Measurements from ENCODE around the gene SLC25A30.

SLC25A30 gene

DNA sequence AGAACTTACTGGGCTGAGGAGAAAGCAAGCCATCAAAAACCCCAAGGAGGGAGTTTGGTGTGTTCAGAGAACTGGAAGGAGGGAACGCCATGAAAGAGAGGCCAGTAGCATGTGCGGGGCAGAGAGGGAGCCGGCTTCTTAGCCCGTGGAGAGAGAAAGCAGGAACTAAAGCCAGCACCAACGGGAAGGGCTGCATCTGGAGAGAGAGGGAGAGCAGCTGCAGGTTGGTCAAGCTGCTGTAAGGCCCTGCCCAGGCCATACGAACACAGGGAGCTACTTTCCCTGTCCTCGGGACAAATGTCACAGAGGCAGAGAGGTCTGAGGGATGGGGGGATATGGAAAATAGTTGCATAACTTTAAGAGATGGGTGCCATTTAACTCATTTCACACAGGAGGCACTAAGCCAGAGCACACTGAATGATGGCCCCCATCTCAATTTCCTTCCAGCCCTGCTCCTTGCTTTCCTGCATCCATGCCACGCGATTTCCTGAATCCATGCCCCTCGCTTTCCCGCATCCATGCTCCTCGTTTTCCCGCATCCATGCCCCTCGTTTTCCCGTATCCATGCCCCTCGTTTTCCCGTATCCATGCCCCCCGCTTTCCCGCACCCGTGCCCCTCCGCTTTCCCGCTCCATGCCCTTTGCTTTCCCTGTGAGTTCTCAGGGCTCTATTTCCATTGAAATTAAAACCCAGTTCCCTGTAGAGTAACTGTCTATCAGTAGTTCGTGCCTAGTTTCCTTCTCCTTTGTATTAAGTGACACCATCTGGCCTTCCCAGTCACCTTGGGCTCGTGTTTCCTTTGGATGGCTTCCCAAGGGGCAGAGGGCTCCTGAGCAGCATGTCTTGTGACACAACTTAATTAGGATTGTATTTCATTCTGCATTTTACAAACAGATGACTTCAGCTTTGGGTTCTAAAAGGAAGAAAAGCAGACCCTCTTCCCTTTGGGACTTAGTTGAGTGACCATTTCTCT, 45.7 kb downstream of the SLC25A30 start:
- DNase-seq, result peak in 2 of 3 donors; percentile 23 to 27
- Histone ChIP-seq H3K27ac (ENCODE audit: insufficient read depth in 1 of 2, low read depth in 1 of 2, low read length in 2 of 2, poor library complexity in 1 of 2, severe bottlenecking in 2 of 2) (no peak overlapping the region), H3K9me3 (ENCODE audit: control extremely low read depth in 1 of 5, control insufficient read depth in 4 of 5, insufficient read depth in 2 of 5, low read depth in 1 of 5, low read length in 4 of 5) (no peaks in the 10 kb centered on the region), H3K4me1 (ENCODE audit: control extremely low read depth in 1 of 4, control insufficient read depth in 4 of 4, insufficient read depth in 4 of 4, low read length in 3 of 4) (peaks cover 0 to 41% (median 30%) of the 10 kb centered on the region in 4 experiments), H3K36me3 (ENCODE audit: control insufficient read depth in 4 of 4, insufficient read depth in 4 of 4, low read length in 3 of 4) (peaks cover 0 to 4% (median under 1%) of the 10 kb centered on the region in 4 experiments), H3K4me3 (ENCODE audit: control insufficient read depth in 1 of 7, extremely low read depth in 1 of 7, insufficient read depth in 4 of 7, low read depth in 2 of 7, low read length in 6 of 7) (peak overlapping the region in 2 of 7 experiments; percentile 7 to 32), H3K27me3 (replicated peaks in 2 of 5; ENCODE audit: control insufficient read depth in 4 of 5, insufficient read depth in 5 of 5, low read length in 4 of 5) (no peaks in the 10 kb centered on the region)
- CTCF ChIA-PET, result interaction anchor here (0.8 to 12.0 kb wide), 17 partner anchors 13 to 124 kb away, joined by 3 to 191 read pairs (median 7); no protein-coding TSS in a partner anchor
- WGBS (ENCODE audit: insufficient coverage), result 76% methylated on average over 20 of the region's 24 CpGs
- POLR2A ChIA-PET, result interaction anchor here (1.2 kb wide), 1 partner anchor 24 kb away, joined by 3 read pairs; no protein-coding TSS in a partner anchor

DNA sequence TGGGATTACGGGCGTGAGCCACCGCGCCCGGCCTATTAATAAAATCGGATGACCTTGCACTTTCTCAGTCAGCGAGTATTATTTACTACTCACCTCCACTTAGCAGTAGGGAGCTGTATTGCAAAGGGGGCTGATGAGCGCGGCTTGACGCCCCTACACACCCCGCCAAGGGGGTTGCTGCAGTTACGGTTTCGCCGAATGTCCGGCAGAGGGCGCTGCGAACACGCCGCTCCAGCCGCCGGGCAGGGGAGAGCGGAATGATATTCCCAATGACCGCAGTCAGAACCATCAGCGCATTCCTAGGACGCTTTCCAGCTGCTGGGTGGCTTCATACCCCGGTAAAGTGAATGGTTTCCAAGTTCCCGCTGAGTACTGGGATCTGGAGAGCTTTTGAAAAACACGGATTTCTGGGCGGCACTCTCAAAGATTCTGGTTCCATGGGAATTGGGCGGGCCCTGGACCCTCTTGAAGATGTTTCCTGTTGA, 47.2 kb downstream of the SLC25A30 start:
- H3K27ac ChIP-seq (ENCODE audit: insufficient read depth in 1 of 2, low read depth in 1 of 2, low read length in 2 of 2, poor library complexity in 1 of 2, severe bottlenecking in 2 of 2), result no peak overlapping the region
- ChIA-PET CTCF (interaction anchor here (0.9 to 12.0 kb wide), 22 partner anchors 14 to 128 kb away, joined by 3 to 191 read pairs (median 6); no protein-coding TSS in a partner anchor), POLR2A (interaction anchor here (1.2 kb wide), 1 partner anchor 26 kb away, joined by 3 read pairs; no protein-coding TSS in a partner anchor)
- peaks cover 0 to 4% (median under 1%) of the 10 kb centered on the region in 4 experiments for H3K36me3 ChIP-seq (ENCODE audit: control insufficient read depth in 4 of 4, insufficient read depth in 4 of 4, low read length in 3 of 4)
- no peaks in the 10 kb centered on the region for H3K9me3 ChIP-seq (ENCODE audit: control extremely low read depth in 1 of 5, control insufficient read depth in 4 of 5, insufficient read depth in 2 of 5, low read depth in 1 of 5, low read length in 4 of 5)
- 22% methylated on average over 21 of the region's 30 CpGs for WGBS (ENCODE audit: insufficient coverage)
- peak; percentile 51 to 63 (median 57) for DNase-seq
- H3K27me3 ChIP-seq (replicated peaks in 2 of 5; ENCODE audit: control insufficient read depth in 4 of 5, insufficient read depth in 5 of 5, low read length in 4 of 5), result no peaks in the 10 kb centered on the region
- peak overlapping the region in 3 of 7 experiments; percentile 32 to 64 (median 48) for H3K4me3 ChIP-seq (ENCODE audit: control insufficient read depth in 1 of 7, extremely low read depth in 1 of 7, insufficient read depth in 4 of 7, low read depth in 2 of 7, low read length in 6 of 7)
- H3K4me1 ChIP-seq (ENCODE audit: control extremely low read depth in 1 of 4, control insufficient read depth in 4 of 4, insufficient read depth in 4 of 4, low read length in 3 of 4), result peaks cover 0 to 43% (median 32%) of the 10 kb centered on the region in 4 experiments

DNA sequence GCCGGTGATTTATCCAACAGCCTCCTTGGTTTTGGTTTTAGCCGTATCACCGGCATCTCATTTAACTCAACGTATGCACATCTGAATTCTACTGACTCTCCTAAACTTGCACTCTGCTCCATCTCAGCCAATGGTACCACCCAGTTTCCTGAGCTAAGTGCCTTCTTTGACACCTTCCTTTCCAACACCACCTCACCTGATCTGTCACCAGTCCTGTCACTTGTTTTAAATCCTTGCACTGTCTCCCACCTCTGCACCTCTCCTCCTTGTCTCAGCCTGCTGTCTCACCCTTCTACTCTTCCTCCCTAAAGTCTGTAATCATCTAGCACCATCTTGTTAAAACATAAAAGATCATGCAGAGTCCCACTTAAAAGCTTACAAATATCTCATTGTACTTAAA, 49.1 kb downstream of the SLC25A30 start:
- Histone ChIP-seq H3K27me3 (replicated peaks in 2 of 5; ENCODE audit: control insufficient read depth in 4 of 5, insufficient read depth in 5 of 5, low read length in 4 of 5) (no peaks in the 10 kb centered on the region), H3K4me3 (ENCODE audit: control insufficient read depth in 1 of 7, extremely low read depth in 1 of 7, insufficient read depth in 4 of 7, low read depth in 2 of 7, low read length in 6 of 7) (no peak overlapping the region), H3K36me3 (ENCODE audit: control insufficient read depth in 4 of 4, insufficient read depth in 4 of 4, low read length in 3 of 4) (peaks cover 0 to 7% (median 2%) of the 10 kb centered on the region in 4 experiments), H3K9me3 (ENCODE audit: control extremely low read depth in 1 of 5, control insufficient read depth in 4 of 5, insufficient read depth in 2 of 5, low read depth in 1 of 5, low read length in 4 of 5) (no peaks in the 10 kb centered on the region), H3K27ac (ENCODE audit: insufficient read depth in 1 of 2, low read depth in 1 of 2, low read length in 2 of 2, poor library complexity in 1 of 2, severe bottlenecking in 2 of 2) (no peak overlapping the region), H3K4me1 (ENCODE audit: control extremely low read depth in 1 of 4, control insufficient read depth in 4 of 4, insufficient read depth in 4 of 4, low read length in 3 of 4) (peaks cover 0 to 43% (median 32%) of the 10 kb centered on the region in 4 experiments)
- POLR2A ChIA-PET, result interaction anchor here (1.2 kb wide), 1 partner anchor 12 kb away, joined by 3 read pairs; no protein-coding TSS in a partner anchor
- 98% methylated on average over 4 of the region's 4 CpGs for WGBS (ENCODE audit: insufficient coverage)
- CTCF ChIA-PET, result interaction anchor here (0.9 to 12.0 kb wide), 8 partner anchors 12 to 121 kb away, joined by 3 to 191 read pairs (median 24); partner anchors contain the start of gene COG3
- DNase-seq, result no peak

DNA sequence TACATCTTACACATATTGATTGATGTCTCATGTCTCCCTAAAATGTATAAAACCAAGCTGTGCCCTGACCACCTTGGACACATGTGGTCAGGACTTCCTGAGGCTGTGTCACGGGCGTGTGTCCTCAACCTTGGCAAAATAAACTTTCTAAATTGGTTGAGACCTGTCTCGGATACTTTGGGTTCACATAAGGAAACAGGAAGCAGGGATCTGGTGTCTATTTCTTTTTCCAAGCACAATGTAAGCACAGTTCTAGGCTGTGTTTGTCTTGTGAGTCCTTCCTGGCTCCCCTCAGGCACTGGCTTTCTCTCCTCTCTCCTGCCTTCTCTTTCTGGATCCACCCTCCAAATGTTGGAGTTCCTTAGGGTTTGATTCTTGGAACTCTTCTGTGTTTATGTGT, 49.6 kb downstream of the SLC25A30 start:
- ChIA-PET POLR2A (interaction anchor here (0.6 kb wide), 1 partner anchor 61 kb away, joined by 3 read pairs; no protein-coding TSS in a partner anchor), CTCF (interaction anchor here (1.2 to 12.0 kb wide), 7 partner anchors 20 to 122 kb away, joined by 3 to 191 read pairs (median 4); partner anchors contain the start of gene COG3)
- WGBS (ENCODE audit: insufficient coverage), result 16% methylated on average over 2 of the region's 3 CpGs
- H3K27me3 ChIP-seq (replicated peaks in 2 of 5; ENCODE audit: control insufficient read depth in 4 of 5, insufficient read depth in 5 of 5, low read length in 4 of 5), result no peaks in the 10 kb centered on the region
- peaks cover 0 to 7% (median 2%) of the 10 kb centered on the region in 4 experiments for H3K36me3 ChIP-seq (ENCODE audit: control insufficient read depth in 4 of 4, insufficient read depth in 4 of 4, low read length in 3 of 4)
- H3K4me1 ChIP-seq (ENCODE audit: control extremely low read depth in 1 of 4, control insufficient read depth in 4 of 4, insufficient read depth in 4 of 4, low read length in 3 of 4), result peaks cover 0 to 43% (median 32%) of the 10 kb centered on the region in 4 experiments
- no peak overlapping the region for H3K4me3 ChIP-seq (ENCODE audit: control insufficient read depth in 1 of 7, extremely low read depth in 1 of 7, insufficient read depth in 4 of 7, low read depth in 2 of 7, low read length in 6 of 7)
- H3K27ac ChIP-seq (ENCODE audit: insufficient read depth in 1 of 2, low read depth in 1 of 2, low read length in 2 of 2, poor library complexity in 1 of 2, severe bottlenecking in 2 of 2), result no peak overlapping the region
- DNase-seq, result peak in 1 of 3 donors; percentile 21
- H3K9me3 ChIP-seq (ENCODE audit: control extremely low read depth in 1 of 5, control insufficient read depth in 4 of 5, insufficient read depth in 2 of 5, low read depth in 1 of 5, low read length in 4 of 5), result peaks cover 0 to under 1% (median 0%) of the 10 kb centered on the region in 5 experiments

DNA sequence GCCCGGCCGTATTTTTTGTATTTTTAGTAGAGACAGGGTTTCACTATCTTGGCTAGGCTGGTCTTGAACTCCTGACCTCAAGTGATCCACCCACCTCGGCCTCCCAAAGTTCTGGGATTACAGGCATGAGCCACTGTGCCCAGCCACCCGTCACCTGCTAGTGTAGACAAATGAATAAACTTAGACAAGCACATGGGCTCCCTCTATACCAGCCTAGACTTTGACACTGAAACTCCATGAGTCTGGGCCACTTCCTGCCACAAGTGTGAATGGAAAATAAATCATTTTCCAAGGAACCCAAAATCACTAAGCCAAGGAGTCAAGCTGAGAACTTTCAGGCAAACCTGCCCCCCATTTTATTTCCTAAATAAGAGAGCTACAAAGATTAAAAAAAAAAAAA, 50.2 kb downstream of the SLC25A30 start:
- 87% methylated on average over 4 of the region's 4 CpGs for WGBS (ENCODE audit: insufficient coverage)
- H3K9me3 ChIP-seq (ENCODE audit: control extremely low read depth in 1 of 5, control insufficient read depth in 4 of 5, insufficient read depth in 2 of 5, low read depth in 1 of 5, low read length in 4 of 5), result peaks cover 0 to 5% (median 0%) of the 10 kb centered on the region in 5 experiments
- DNase-seq, result peak in 1 of 3 donors; percentile 17
- no peak overlapping the region for H3K4me3 ChIP-seq (ENCODE audit: control insufficient read depth in 1 of 7, extremely low read depth in 1 of 7, insufficient read depth in 4 of 7, low read depth in 2 of 7, low read length in 6 of 7)
- no peak overlapping the region for H3K27ac ChIP-seq (ENCODE audit: insufficient read depth in 1 of 2, low read depth in 1 of 2, low read length in 2 of 2, poor library complexity in 1 of 2, severe bottlenecking in 2 of 2)
- no peaks in the 10 kb centered on the region for H3K27me3 ChIP-seq (replicated peaks in 2 of 5; ENCODE audit: control insufficient read depth in 4 of 5, insufficient read depth in 5 of 5, low read length in 4 of 5)
- ChIA-PET POLR2A (interaction anchor here (0.6 to 1.4 kb wide), 3 partner anchors 18 to 60 kb away, joined by 3 to 4 read pairs (median 3); no protein-coding TSS in a partner anchor), CTCF (interaction anchor here (1.2 to 12.0 kb wide), 8 partner anchors 17 to 123 kb away, joined by 3 to 191 read pairs (median 4); no protein-coding TSS in a partner anchor)
- peaks cover 0 to 7% (median 3%) of the 10 kb centered on the region in 4 experiments for H3K36me3 ChIP-seq (ENCODE audit: control insufficient read depth in 4 of 4, insufficient read depth in 4 of 4, low read length in 3 of 4)
- peaks cover 0 to 42% (median 31%) of the 10 kb centered on the region in 4 experiments for H3K4me1 ChIP-seq (ENCODE audit: control extremely low read depth in 1 of 4, control insufficient read depth in 4 of 4, insufficient read depth in 4 of 4, low read length in 3 of 4)

DNA sequence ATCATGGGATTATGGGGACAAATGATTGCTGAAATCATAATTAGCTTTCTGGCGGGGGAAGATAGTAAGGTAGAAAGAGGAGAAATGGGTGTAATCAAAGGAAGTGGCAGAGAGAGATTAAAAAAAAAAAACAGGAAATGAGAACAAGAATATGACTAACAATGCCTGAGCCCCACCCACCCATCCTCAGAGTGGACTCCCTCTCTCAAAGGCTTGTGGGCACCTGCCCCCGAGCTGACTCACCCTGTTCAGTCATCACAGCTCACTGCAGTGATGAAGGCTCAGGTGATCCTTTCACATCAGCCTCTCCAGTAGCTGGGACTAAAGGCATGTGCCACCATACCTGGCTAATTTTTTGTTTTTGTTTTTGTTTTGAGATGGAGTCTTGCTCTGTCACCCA, 50.8 kb downstream of the SLC25A30 start:
- 23% methylated on average over 2 of the region's 2 CpGs for WGBS (ENCODE audit: insufficient coverage)
- Histone ChIP-seq H3K27me3 (replicated peaks in 2 of 5; ENCODE audit: control insufficient read depth in 4 of 5, insufficient read depth in 5 of 5, low read length in 4 of 5) (no peaks in the 10 kb centered on the region), H3K4me1 (ENCODE audit: control extremely low read depth in 1 of 4, control insufficient read depth in 4 of 4, insufficient read depth in 4 of 4, low read length in 3 of 4) (peaks cover 0 to 36% (median 29%) of the 10 kb centered on the region in 4 experiments), H3K9me3 (ENCODE audit: control extremely low read depth in 1 of 5, control insufficient read depth in 4 of 5, insufficient read depth in 2 of 5, low read depth in 1 of 5, low read length in 4 of 5) (peaks cover 0 to 5% (median 0%) of the 10 kb centered on the region in 5 experiments), H3K4me3 (ENCODE audit: control insufficient read depth in 1 of 7, extremely low read depth in 1 of 7, insufficient read depth in 4 of 7, low read depth in 2 of 7, low read length in 6 of 7) (no peak overlapping the region), H3K36me3 (ENCODE audit: control insufficient read depth in 4 of 4, insufficient read depth in 4 of 4, low read length in 3 of 4) (peaks cover 0 to 13% (median 6%) of the 10 kb centered on the region in 4 experiments), H3K27ac (ENCODE audit: insufficient read depth in 1 of 2, low read depth in 1 of 2, low read length in 2 of 2, poor library complexity in 1 of 2, severe bottlenecking in 2 of 2) (no peak overlapping the region)
- CTCF ChIA-PET, result interaction anchor here (0.6 to 12.0 kb wide), 10 partner anchors 16 to 132 kb away, joined by 3 to 191 read pairs (median 4); no protein-coding TSS in a partner anchor
- DNase-seq, result peak; percentile 93 to 98 (median 97)
- POLR2A ChIA-PET, result interaction anchor here (0.7 to 1.4 kb wide), 3 partner anchors 18 to 41 kb away, joined by 3 to 4 read pairs (median 4); no protein-coding TSS in a partner anchor

Measured in common myeloid progenitor, CD34-positive (primary cell).